ENCODE results near the gene SGPL1.

The SGPL1 gene

GRCh38 chr10:70785190-70785589 lies 30.6 kb upstream of the SGPL1 start, which contains the start of gene TBATA:
TBATA (minus strand) TSS chr10:70785377; CDS start chr10:70783379, 1,998 bp downstream.
- no peak for DNase-seq (ENCODE audit: low spot score)
- in situ Hi-C loops (cut with MboI; ENCODE audit: low sequenced_read_pairs, unreplicated experiment): no loop called here
- no peak for TF ChIP-seq CTCF (IDR thresholded peaks at IDR 0.05; ENCODE audit: borderline replicate concordance, control extremely low read depth, extremely low read depth, insufficient read depth, missing control alignments)

GRCh38 chr10:70786799-70787415 lies 28.8 kb upstream of the SGPL1 start:
- TF ChIP-seq CTCF (IDR thresholded peaks at IDR 0.05; ENCODE audit: borderline replicate concordance, control extremely low read depth, extremely low read depth, insufficient read depth, missing control alignments): no peak
- DNase-seq (ENCODE audit: low spot score): no peak
- in situ Hi-C loops (cut with MboI; ENCODE audit: low sequenced_read_pairs, unreplicated experiment): no loop called here

GRCh38 chr10:70791386-70792039 lies 24.2 kb upstream of the SGPL1 start:
- in situ Hi-C loops (cut with MboI; ENCODE audit: low sequenced_read_pairs, unreplicated experiment): no loop called here
- DNase-seq (ENCODE audit: low spot score): no peak
- TF ChIP-seq CTCF (IDR thresholded peaks at IDR 0.05; ENCODE audit: borderline replicate concordance, control extremely low read depth, extremely low read depth, insufficient read depth, missing control alignments): no peak

- TF ChIP-seq CTCF (IDR thresholded peaks at IDR 0.05; ENCODE audit: borderline replicate concordance, control extremely low read depth, extremely low read depth, insufficient read depth, missing control alignments): no peak
- in situ Hi-C loops (cut with MboI; ENCODE audit: low sequenced_read_pairs, unreplicated experiment): no loop called here
- no peak for DNase-seq (ENCODE audit: low spot score)
These were observed 20.1 kb upstream of the SGPL1 start for GRCh38 chr10:70795613-70796012.

GRCh38 chr10:70797840-70798239 lies 17.9 kb upstream of the SGPL1 start:
- in situ Hi-C loops (cut with MboI; ENCODE audit: low sequenced_read_pairs, unreplicated experiment): no loop called here
- no peak for TF ChIP-seq CTCF (IDR thresholded peaks at IDR 0.05; ENCODE audit: borderline replicate concordance, control extremely low read depth, extremely low read depth, insufficient read depth, missing control alignments)
- no peak for DNase-seq (ENCODE audit: low spot score)

- no peak for DNase-seq (ENCODE audit: low spot score)
- in situ Hi-C loops (cut with MboI; ENCODE audit: low sequenced_read_pairs, unreplicated experiment): no loop called here
- no peak for TF ChIP-seq CTCF (IDR thresholded peaks at IDR 0.05; ENCODE audit: borderline replicate concordance, control extremely low read depth, extremely low read depth, insufficient read depth, missing control alignments)
These were observed 16.6 kb upstream of the SGPL1 start for GRCh38 chr10:70799124-70799523.
